Neural crest cell (in vitro differentiated cells): ENCODE results near the gene TNFRSF1A. TPM values are rescaled to one million over a fixed set of nuclear protein-coding genes. Genes with fewer than 3 reads are reported as not detected.

Experiments used
- DNase-seq: peaks from one replicate; pipeline ENCODE4 v3.0.0; 2021; ENCODE audit warnings: low read depth, mixed read lengths, low spot score
- H3K27ac Mint-ChIP-seq: one replicate; pipeline ENCODE4 v1.8.0; 2021; ENCODE audit warnings: mild to moderate bottlenecking, mixed read lengths; ENCODE audit not compliant: unreplicated experiment
- H3K27me3 Mint-ChIP-seq: 2 replicates; pipeline ENCODE4 v1.8.0; 2021; ENCODE audit warnings: low read depth, mild to moderate bottlenecking, mixed read lengths
- H3K36me3 Mint-ChIP-seq: 2 replicates; pipeline ENCODE4 v1.8.0; 2021; ENCODE audit warnings: low read depth, mild to moderate bottlenecking, mixed read lengths
- H3K4me1 Mint-ChIP-seq: 2 replicates; pipeline ENCODE4 v1.8.0; 2021; ENCODE audit warnings: mixed read lengths
- H3K4me3 Mint-ChIP-seq: one replicate; pipeline ENCODE4 v1.8.0; 2021; ENCODE audit warnings: mild to moderate bottlenecking, mixed read lengths
- H3K9me3 Mint-ChIP-seq: 2 replicates; pipeline ENCODE4 v1.8.0; 2021; ENCODE audit warnings: mixed read lengths
- CTCF ChIP-seq: fragments of 200-600 bp; sonication (generic); conservative IDR thresholded peaks from 2 replicates; pipeline ENCODE4 v1.5.0; 2021; ENCODE audit warnings: antibody characterized with exemption, mild to moderate bottlenecking
- total RNA-seq: library from RNA; stranded (reverse); gene quantifications from 2 replicates; pipeline ENCODE4 v1.2.1, GENCODE V29; 2021

TNFRSF1A gene
- total RNA-seq, 1 donor from 2014 or later: 47.7 TPM

- TF ChIP-seq CTCF: no peak
- Mint-ChIP-seq H3K36me3 (no peaks in the 10 kb centered on the region), H3K4me3 (no peak overlapping the region), H3K4me1 (peaks cover 17% of the 10 kb centered on the region), H3K9me3 (no peaks in the 10 kb centered on the region), H3K27me3 (peaks cover 4% of the 10 kb centered on the region), H3K27ac (no peak overlapping the region)
- no peak for DNase-seq
These were observed 38.6 kb upstream of the TNFRSF1A start for GRCh38 chr12:6380141-6381121.

DNA sequence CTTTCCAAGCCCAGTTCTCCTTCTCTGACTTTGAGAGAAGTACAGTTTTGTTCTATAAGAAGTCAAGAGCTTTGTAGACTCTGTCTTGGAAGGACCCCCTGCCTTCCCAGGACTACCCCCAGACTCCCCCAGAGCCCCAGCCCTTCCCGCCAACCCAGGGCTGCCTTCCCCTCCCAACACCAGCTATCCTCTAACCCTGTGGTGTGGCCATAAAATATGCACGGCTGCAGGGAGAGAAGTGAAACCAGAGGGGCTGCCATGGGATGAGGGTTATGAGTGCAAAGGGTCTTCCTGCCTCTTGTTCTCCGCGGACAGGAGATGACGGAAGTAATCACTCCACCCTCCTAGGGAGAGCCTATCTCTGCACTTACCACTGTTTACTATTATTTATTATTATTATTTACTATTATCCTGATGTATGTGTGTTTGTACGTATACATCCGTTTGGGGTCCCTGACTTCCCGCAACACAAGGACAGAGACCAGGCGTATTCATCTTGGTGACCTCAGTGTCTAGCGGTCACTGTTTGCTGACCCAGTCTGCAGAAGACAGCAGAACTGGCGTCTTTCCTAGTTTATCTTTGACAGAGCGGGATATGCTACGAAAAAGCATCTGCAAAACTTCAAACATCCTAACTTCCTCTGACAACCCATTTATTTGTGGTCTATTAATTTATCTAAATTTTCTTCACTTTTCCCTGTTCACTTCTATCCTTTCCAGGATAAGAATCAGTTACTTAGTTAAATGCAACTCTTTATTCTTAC is 37.0 kb upstream of the TNFRSF1A start:
- TF ChIP-seq CTCF: no peak
- H3K9me3 Mint-ChIP-seq: no peaks in the 10 kb centered on the region
- DNase-seq: no peak
- H3K36me3 Mint-ChIP-seq: no peaks in the 10 kb centered on the region
- no peak overlapping the region for H3K4me3 Mint-ChIP-seq
- H3K27ac Mint-ChIP-seq: no peak overlapping the region
- H3K27me3 Mint-ChIP-seq: peaks cover 10% of the 10 kb centered on the region
- peaks cover 17% of the 10 kb centered on the region for H3K4me1 Mint-ChIP-seq

- Mint-ChIP-seq H3K36me3 (no peaks in the 10 kb centered on the region), H3K27me3 (peaks cover 16% of the 10 kb centered on the region), H3K4me1 (peaks cover 24% of the 10 kb centered on the region), H3K4me3 (no peak overlapping the region), H3K9me3 (no peaks in the 10 kb centered on the region), H3K27ac (no peak overlapping the region)
- no peak for TF ChIP-seq CTCF
- DNase-seq: no peak
These were observed 35.8 kb upstream of the TNFRSF1A start for GRCh38 chr12:6377667-6377994.

DNA sequence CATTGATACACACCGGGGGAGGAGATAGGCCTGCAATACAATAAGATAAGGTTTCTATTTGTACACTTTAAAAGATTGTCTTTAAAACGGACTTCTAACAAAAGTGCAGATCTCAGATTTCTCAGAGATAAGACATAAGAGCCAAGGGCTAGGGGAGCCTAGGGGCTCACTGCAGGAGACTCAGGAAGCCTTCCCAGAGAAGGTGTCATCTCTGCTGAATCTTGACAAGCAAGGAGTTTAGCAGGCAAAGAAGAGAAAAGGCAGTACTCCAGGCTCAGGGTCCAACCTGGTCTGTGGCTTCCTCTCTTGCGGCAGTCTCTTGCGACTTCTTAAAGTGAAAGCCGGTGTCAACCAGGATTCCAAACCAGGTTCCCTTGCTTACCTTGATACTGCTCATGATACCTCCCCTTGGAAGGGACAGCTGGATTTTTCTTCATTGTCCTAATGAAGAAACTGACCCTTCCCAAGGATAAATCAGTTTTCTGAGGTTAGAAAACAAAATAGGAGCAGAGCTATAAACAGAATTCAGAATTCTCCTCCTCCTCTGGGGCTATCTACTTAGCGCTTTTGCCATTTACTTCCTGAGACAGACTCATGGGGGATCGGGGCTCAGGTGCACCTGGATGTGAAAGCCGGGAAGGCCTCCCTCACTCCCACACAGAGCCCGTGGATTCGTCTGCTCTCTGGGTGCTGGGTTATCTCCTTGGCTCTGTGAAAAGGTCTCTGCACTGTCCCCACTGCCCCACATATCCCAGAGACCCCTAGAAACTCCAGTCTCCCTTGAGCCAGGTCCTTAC is 35.2 kb upstream of the TNFRSF1A start:
- Mint-ChIP-seq H3K9me3 (no peaks in the 10 kb centered on the region), H3K27ac (peak overlapping the region; percentile 69), H3K36me3 (no peaks in the 10 kb centered on the region), H3K4me1 (peaks cover 30% of the 10 kb centered on the region), H3K27me3 (peaks cover 19% of the 10 kb centered on the region), H3K4me3 (no peak overlapping the region)
- no peak for TF ChIP-seq CTCF
- no peak for DNase-seq
